GM23248 (cell line): ENCODE measurements around the gene CIRBP.

Experiments
- EZH2 ChIP-seq: fragments of 200-600 bp; sonication (generic); IDR thresholded peaks from 2 replicates; pipeline ENCODE4 v1.6.1; 2018; ENCODE audit warnings: antibody characterized with exemption, mild to moderate bottlenecking; ENCODE audit not compliant: insufficient read depth, poor library complexity, severe bottlenecking
- EZH2phosphoT487 ChIP-seq: fragments of 200-600 bp; sonication (generic); IDR thresholded peaks from 2 replicates; pipeline ENCODE4 v1.6.1; 2018; ENCODE audit warnings: antibody characterized with exemption, moderate library complexity, mild to moderate bottlenecking, low read depth; ENCODE audit not compliant: insufficient read depth

DNA sequence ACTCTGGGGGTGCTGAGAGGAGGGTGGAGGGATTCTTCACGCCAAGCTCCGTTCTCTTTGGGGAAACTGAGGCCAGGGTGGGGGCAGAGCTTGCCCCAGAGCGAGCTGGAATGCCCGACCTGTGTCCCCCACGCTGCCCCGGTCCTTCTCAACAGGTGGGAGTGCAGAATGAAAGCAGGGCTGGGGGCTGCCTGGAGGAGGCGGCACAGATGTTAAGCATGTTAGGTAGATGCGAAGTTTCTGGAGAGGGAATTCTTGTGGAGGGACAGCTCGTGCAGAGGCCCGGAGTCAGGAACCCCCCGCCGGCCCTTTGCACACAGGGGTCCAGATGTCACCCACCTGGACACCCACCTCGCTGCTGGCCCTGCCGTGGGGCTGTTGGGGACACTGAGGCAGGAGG lies 25.6 kb downstream of the CIRBP start:
- TF ChIP-seq EZH2 (no peak), EZH2phosphoT487 (no peak)
